Uterine smooth muscle cell (primary cell): ENCODE data around the gene TUBGCP4. TPM values are rescaled to one million over a fixed set of nuclear protein-coding genes. Genes with fewer than 3 reads are reported as not detected.

ENCODE experiments used
- total RNA-seq: library from RNA; depleted of rRNA; stranded (reverse); fragments of >200 nt; gene quantifications from 2 replicates; pipeline ENCODE4 v1.2.3, GENCODE V29; 2014

The TUBGCP4 gene, protein sequence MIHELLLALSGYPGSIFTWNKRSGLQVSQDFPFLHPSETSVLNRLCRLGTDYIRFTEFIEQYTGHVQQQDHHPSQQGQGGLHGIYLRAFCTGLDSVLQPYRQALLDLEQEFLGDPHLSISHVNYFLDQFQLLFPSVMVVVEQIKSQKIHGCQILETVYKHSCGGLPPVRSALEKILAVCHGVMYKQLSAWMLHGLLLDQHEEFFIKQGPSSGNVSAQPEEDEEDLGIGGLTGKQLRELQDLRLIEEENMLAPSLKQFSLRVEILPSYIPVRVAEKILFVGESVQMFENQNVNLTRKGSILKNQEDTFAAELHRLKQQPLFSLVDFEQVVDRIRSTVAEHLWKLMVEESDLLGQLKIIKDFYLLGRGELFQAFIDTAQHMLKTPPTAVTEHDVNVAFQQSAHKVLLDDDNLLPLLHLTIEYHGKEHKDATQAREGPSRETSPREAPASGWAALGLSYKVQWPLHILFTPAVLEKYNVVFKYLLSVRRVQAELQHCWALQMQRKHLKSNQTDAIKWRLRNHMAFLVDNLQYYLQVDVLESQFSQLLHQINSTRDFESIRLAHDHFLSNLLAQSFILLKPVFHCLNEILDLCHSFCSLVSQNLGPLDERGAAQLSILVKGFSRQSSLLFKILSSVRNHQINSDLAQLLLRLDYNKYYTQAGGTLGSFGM
- total RNA-seq = 15.1 and 16.7 TPM in 2 replicates

GRCh38 chr15:43370975-43371974, at the start of gene TUBGCP4, which contains the start of gene ZSCAN29:
Gene TUBGCP4 (plus strand): TSS chr15:43371101. CDS start chr15:43371355, 254 bp downstream.
Gene ZSCAN29 (minus strand): TSS chr15:43371043. CDS start chr15:43369913, 1,130 bp downstream.

DNA sequence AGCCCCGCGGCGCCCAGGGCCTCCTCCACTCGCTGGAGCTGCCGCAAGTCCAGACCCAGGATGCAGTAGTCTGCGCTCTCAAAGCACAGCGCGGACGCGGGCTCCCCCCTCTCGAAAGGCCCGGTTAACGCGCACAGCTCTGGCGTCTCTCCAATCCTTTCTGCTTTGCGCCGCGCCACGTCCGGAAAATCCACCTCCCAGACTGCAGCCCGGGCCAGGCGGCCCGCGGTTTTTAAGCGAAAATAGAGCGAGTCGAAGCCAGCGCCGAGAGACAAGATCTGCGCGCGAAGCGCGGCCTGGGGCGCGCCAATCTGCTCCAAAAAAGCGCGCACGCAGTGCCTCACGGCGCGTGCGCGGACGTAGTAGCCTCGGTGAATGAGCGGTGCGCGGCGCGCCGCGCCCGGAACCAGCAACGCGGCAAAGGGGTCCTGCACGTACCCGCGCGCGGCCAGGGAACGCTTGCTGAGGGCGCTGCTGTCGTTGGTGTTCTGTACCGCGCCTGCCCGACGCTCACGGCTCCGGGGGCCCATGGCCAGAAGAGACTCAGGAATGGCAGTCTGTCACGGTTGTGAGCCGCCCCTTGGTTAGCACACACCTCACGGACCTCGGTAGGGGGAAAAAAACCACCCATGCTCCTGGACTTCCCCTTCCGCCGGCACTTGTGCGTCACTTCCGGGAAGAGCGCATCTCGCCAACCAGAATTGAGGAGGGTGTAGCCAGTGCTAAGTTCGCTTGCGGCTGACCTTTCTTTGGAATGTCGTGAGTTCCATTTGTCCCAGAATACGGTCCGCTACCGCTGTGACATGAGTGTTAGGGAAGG, 40.7 kb upstream of the TUBGCP4 start, which contains the start of gene LCMT2:
LCMT2 (minus strand) TSS at position 614 of the 820 bp plus-strand sequence; CDS start at position 530, 84 bp downstream.

Other genes with a start within 250 kb of the TUBGCP4 start
- 17.2 and 26.3 TPM in 2 replicates for gene TMEM62, start 237.5 kb upstream of the TUBGCP4 start, total RNA-seq
- 70.9 and 71.5 TPM in 2 replicates for gene CCNDBP1, start 185.7 kb upstream of the TUBGCP4 start, total RNA-seq
- not detected in 2 replicates for gene EPB42, start 150.1 kb upstream of the TUBGCP4 start, total RNA-seq
- not detected in 2 replicates for gene TGM5, start 104.2 kb upstream of the TUBGCP4 start, total RNA-seq
- gene TGM7, start 68.8 kb upstream of the TUBGCP4 start, total RNA-seq = not detected in 2 replicates
- 11.2 and 13.2 TPM in 2 replicates for gene LCMT2, start 40.5 kb upstream of the TUBGCP4 start, total RNA-seq
- gene ZSCAN29, start 58 bp upstream of the TUBGCP4 start, total RNA-seq = 20.7 and 29.4 TPM in 2 replicates
- 135 and 148 TPM in 2 replicates for gene TP53BP1, start 122.1 kb downstream of the TUBGCP4 start, total RNA-seq
- 89.7 and 90.5 TPM in 2 replicates for gene MAP1A, start 146.5 kb downstream of the TUBGCP4 start, total RNA-seq
- gene PPIP5K1, start 219.1 kb downstream of the TUBGCP4 start, total RNA-seq = 29.7 and 32.4 TPM in 2 replicates
- not detected in 2 replicates for gene CKMT1B, start 222.9 kb downstream of the TUBGCP4 start, total RNA-seq
- gene STRC, start 247.7 kb downstream of the TUBGCP4 start, total RNA-seq = 0.12 TPM in 1 of 2 replicates, not detected in the other